Large intestine (tissue), 12 donors: ENCODE data around the gene LANCL3. TPM values are rescaled to one million over a fixed set of nuclear protein-coding genes. Genes with fewer than 3 reads are reported as not detected.
"Not testable (repeated sequence)": the region's sequence is repeated elsewhere in the genome, so short reads cannot be mapped to it uniquely, and the experiment has no call there.

Experiments used
- DNase-seq, 2 donors: peaks; one replicate each; pipeline versions ENCODE4 v3.0.0 to v3.0.0-alpha.2; 2013
- H3K27ac ChIP-seq: one replicate; pipeline ENCODE4 v1.5.1; 2013; ENCODE audit warnings: low read length
- H3K27me3 ChIP-seq: 2 replicates; pipeline ENCODE4 v1.6.1; 2013; ENCODE audit warnings: low read length; ENCODE audit not compliant: control insufficient read depth, insufficient read depth
- H3K36me3 ChIP-seq: 2 replicates; pipeline ENCODE4 v1.6.1; 2013; ENCODE audit warnings: low read length; ENCODE audit not compliant: control insufficient read depth, insufficient read depth
- H3K4me1 ChIP-seq: one replicate; pipeline ENCODE4 v1.6.1; 2013; ENCODE audit warnings: low read length; ENCODE audit not compliant: control insufficient read depth, insufficient read depth
- H3K4me3 ChIP-seq: one replicate; pipeline ENCODE4 v1.5.1; 2013; ENCODE audit warnings: low read length
- H3K9me3 ChIP-seq: one replicate; pipeline ENCODE4 v1.6.1; 2013; ENCODE audit warnings: mild to moderate bottlenecking, low read depth, low read length, moderate library complexity; ENCODE audit not compliant: control insufficient read depth
- WGBS: methylation state at CpG from one replicate; pipeline ENCODE4 v1.1.5; 2013; ENCODE audit warnings: low lambda C conversion rate; ENCODE audit not compliant: insufficient coverage; 5-methylcytosine and 5-hydroxymethylcytosine counted together
- long read RNA-seq, 11 donors: transcript quantifications; one replicate each; lab custom pipeline, GENCODE V29; 2026
- polyA plus RNA-seq: library from polyadenylated mRNA; unstranded; fragments of 120-200 nt; gene quantifications from one replicate; pipeline ENCODE4 v1.2.1, GENCODE V29; 2013

LANCL3 gene
- polyA plus RNA-seq: 0.33 TPM
- long read RNA-seq, donor 1: 0 reads
- long read RNA-seq, donor 2: 0 reads
- long read RNA-seq, donor 3: 0 reads
- long read RNA-seq, donor 4: 0 reads
- long read RNA-seq, donor 5: 0 reads
- long read RNA-seq, donor 6: 0 reads
- long read RNA-seq, donor 7, partial matches to known transcripts: 0 of 1 reads
- long read RNA-seq, donor 7, other reads (novel, unspliced or antisense): 0 of 1 reads
- long read RNA-seq, donor 8: 0 reads
- long read RNA-seq, donor 9: 0 reads
- long read RNA-seq, donor 10: 0 reads
- long read RNA-seq, donor 11: 0 reads

GRCh38 chrX:37571426-37572107 lies at the start of gene LANCL3:
Gene LANCL3 (plus strand): TSS chrX:37571661. CDS start chrX:37571871, 210 bp downstream.
- H3K27me3 ChIP-seq, H3K4me3 ChIP-seq, H3K9me3 ChIP-seq, H3K36me3 ChIP-seq, H3K27ac ChIP-seq, H3K4me1 ChIP-seq: not testable (repeated sequence)
- no CpG with 5 or more reads among the region's 68 CpGs for WGBS
- peak; percentile 12 to 44 for DNase-seq

GRCh38 chrX:37523673-37524072 lies 47.8 kb upstream of the LANCL3 start:
- no CpG with 5 or more reads among the region's 3 CpGs for WGBS

GRCh38 chrX:37541991-37542390 lies 29.5 kb upstream of the LANCL3 start:
- Histone ChIP-seq H3K27me3 (no peaks in the 10 kb centered on the region), H3K27ac (no peak overlapping the region), H3K36me3 (no peaks in the 10 kb centered on the region), H3K4me1 (no peaks in the 10 kb centered on the region), H3K9me3 (peaks cover 3% of the 10 kb centered on the region), H3K4me3 (no peak overlapping the region)
- no peak for DNase-seq
- WGBS: no CpG with 5 or more reads among the region's 11 CpGs

More at GRCh38 chrX:37523673-37524072, 47.8 kb upstream of the LANCL3 start:
- H3K36me3 ChIP-seq, H3K27me3 ChIP-seq, H3K9me3 ChIP-seq, H3K27ac ChIP-seq, H3K4me1 ChIP-seq, DNase-seq, H3K4me3 ChIP-seq: not testable (repeated sequence)

- no peaks in the 10 kb centered on the region for H3K4me1 ChIP-seq
- H3K36me3 ChIP-seq: no peaks in the 10 kb centered on the region
- no CpG with 5 or more reads among the region's 15 CpGs for WGBS
These were observed 28.7 kb upstream of the LANCL3 start for GRCh38 chrX:37542791-37543190.

GRCh38 chrX:37543324-37543723 lies 28.1 kb upstream of the LANCL3 start:
- Histone ChIP-seq H3K4me3 (no peak overlapping the region), H3K27ac (no peak overlapping the region), H3K9me3 (peaks cover 3% of the 10 kb centered on the region), H3K36me3 (no peaks in the 10 kb centered on the region), H3K4me1 (no peaks in the 10 kb centered on the region), H3K27me3 (no peaks in the 10 kb centered on the region)
- no CpG with 5 or more reads among the region's 23 CpGs for WGBS
- DNase-seq: no peak

More at GRCh38 chrX:37542791-37543190, 28.7 kb upstream of the LANCL3 start:
- no peak for DNase-seq
- Histone ChIP-seq H3K27me3 (no peaks in the 10 kb centered on the region), H3K9me3 (peaks cover 3% of the 10 kb centered on the region), H3K27ac (no peak overlapping the region), H3K4me3 (no peak overlapping the region)

GRCh38 chrX:37544531-37544930 lies 26.9 kb upstream of the LANCL3 start:
- H3K4me3 ChIP-seq, H3K4me1 ChIP-seq, DNase-seq, H3K27me3 ChIP-seq, H3K27ac ChIP-seq, H3K9me3 ChIP-seq, H3K36me3 ChIP-seq: not testable (repeated sequence)
- no CpG with 5 or more reads among the region's 1 CpG for WGBS

GRCh38 chrX:37545066-37545465 lies 26.4 kb upstream of the LANCL3 start:
- no CpG with 5 or more reads among the region's 25 CpGs for WGBS
- Histone ChIP-seq H3K4me1 (no peaks in the 10 kb centered on the region), H3K27me3 (no peaks in the 10 kb centered on the region), H3K27ac (no peak overlapping the region), H3K36me3 (no peaks in the 10 kb centered on the region), H3K9me3 (peaks cover 3% of the 10 kb centered on the region), H3K4me3 (no peak overlapping the region)
- no peak for DNase-seq

- not testable (repeated sequence) for H3K4me3 ChIP-seq, H3K27me3 ChIP-seq, DNase-seq, H3K36me3 ChIP-seq, H3K9me3 ChIP-seq, H3K27ac ChIP-seq, H3K4me1 ChIP-seq
These were observed 21.8 kb upstream of the LANCL3 start for GRCh38 chrX:37549619-37550018.

- Histone ChIP-seq H3K27me3 (no peaks in the 10 kb centered on the region), H3K36me3 (no peaks in the 10 kb centered on the region), H3K4me1 (no peaks in the 10 kb centered on the region), H3K27ac (no peak overlapping the region), H3K4me3 (no peak overlapping the region), H3K9me3 (no peaks in the 10 kb centered on the region)
- DNase-seq: no peak
- no CpG with 5 or more reads among the region's 6 CpGs for WGBS
These were observed 18.0 kb upstream of the LANCL3 start for GRCh38 chrX:37553476-37553875.

GRCh38 chrX:37565254-37565653 lies 6.2 kb upstream of the LANCL3 start:
- not testable (repeated sequence) for H3K36me3 ChIP-seq, DNase-seq, H3K9me3 ChIP-seq, H3K27ac ChIP-seq, H3K4me3 ChIP-seq, H3K4me1 ChIP-seq, H3K27me3 ChIP-seq
- no CpG with 5 or more reads among the region's 2 CpGs for WGBS

GRCh38 chrX:37570349-37570748 lies 1.1 kb upstream of the LANCL3 start:
- not testable (repeated sequence) for H3K36me3 ChIP-seq, H3K4me1 ChIP-seq, H3K27me3 ChIP-seq, H3K27ac ChIP-seq, H3K9me3 ChIP-seq, H3K4me3 ChIP-seq, DNase-seq
- WGBS: no CpG with 5 or more reads among the region's 1 CpG
